GM18499 (cell line): ENCODE measurements around the gene TM4SF5.
A peak's percentile ranks its signal among the peaks of the same experiment; 100 is the strongest.

Source experiments
- ATAC-seq: cut with Tn5 transposase; IDR thresholded peaks from one replicate; pipeline ENCODE4 v1.9.1; 2021; ENCODE audit warnings: moderate number of reproducible peaks; ENCODE audit not compliant: insufficient read depth, unreplicated experiment

TM4SF5 gene

DNA sequence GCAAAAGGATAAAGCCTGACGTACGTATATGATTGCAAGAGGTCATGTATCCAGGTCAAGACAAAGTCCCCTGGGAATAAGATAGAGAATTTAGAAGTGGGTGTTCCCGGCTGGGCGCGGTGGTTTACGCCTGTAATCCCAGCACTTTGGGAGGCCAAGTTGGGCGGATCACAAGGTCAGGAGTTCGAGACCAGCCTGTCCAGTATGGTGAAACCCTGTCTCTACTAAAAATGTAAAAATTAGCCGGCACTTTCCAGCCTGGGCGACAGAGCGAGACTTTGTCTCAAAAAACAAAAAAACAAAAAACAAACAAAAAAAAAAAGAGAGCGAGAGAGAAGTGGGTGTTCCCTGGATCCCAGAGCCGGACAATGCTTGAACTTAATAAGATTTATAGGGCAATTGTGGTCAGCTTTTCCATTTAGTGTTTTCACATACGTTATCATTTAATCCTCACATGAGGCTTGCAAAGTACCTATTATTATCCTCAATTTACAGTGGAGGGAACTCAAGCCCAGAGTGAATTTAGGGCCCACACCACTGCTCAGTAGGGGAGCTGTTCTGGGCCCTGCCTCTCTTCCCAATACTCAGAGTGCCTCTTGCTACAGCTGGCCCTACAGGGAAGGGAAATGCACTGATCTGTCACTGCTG is 16.6 kb downstream of the TM4SF5 start:
- no peak for ATAC-seq

DNA sequence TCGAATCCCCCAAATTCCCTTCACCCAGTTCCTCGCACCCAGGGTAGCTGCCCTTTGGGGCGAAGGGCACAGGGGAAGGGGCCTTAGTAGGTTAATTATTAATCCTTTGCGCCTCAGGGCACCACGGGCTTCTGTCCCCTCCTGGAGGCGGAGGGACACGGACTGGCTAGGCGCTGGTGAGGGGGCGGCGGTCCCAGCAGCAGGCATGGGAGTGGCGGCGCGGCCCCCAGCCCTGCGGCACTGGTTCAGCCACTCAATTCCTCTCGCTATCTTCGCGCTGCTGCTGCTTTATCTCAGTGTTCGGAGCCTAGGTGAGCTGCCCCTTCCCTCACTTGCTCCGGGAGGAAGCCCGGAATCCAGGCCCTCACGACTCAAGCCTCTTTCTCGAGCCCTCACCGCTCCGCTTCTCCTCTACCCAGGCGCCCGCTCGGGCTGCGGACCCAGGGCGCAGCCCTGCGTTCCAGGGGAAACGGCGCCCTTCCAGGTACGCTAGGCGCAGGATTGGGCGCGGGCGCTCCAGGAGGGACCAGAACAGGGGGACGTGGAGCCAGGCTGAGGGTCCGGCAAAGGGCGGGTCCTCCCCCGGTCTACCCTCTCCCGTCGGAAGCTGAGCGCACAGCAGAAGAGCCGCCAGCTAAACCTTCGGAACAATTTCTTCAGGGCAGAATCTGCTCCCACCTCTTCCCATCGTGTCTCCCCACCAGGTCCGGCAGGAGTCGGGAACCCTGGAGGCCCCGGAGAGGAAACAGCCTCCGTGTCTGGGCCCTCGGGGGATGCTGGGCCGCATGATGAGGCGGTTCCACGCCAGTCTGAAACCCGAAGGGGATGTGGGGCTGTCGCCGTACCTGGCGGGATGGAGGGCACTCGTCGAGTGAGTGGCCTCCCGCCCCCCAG is 17.4 kb downstream of the TM4SF5 start, which contains the start of gene GLTPD2:
Gene GLTPD2, plus strand, starts transcription at position 158 of the 894 bp plus-strand sequence. Its CDS starts 48 bp downstream, at position 206.
- no peak for ATAC-seq

DNA sequence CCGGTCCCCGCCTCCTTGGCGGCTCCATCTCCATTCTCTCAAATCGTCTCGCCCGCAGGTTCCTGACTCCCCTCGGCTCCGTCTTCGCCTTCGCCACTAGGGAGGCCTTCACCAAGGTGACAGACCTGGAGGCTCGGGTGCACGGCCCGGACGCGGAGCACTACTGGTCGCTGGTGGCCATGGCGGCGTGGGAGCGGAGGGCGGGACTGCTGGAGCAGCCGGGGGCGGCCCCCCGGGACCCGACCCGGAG is 17.9 kb downstream of the TM4SF5 start:
- ATAC-seq, result peak; percentile 23

DNA sequence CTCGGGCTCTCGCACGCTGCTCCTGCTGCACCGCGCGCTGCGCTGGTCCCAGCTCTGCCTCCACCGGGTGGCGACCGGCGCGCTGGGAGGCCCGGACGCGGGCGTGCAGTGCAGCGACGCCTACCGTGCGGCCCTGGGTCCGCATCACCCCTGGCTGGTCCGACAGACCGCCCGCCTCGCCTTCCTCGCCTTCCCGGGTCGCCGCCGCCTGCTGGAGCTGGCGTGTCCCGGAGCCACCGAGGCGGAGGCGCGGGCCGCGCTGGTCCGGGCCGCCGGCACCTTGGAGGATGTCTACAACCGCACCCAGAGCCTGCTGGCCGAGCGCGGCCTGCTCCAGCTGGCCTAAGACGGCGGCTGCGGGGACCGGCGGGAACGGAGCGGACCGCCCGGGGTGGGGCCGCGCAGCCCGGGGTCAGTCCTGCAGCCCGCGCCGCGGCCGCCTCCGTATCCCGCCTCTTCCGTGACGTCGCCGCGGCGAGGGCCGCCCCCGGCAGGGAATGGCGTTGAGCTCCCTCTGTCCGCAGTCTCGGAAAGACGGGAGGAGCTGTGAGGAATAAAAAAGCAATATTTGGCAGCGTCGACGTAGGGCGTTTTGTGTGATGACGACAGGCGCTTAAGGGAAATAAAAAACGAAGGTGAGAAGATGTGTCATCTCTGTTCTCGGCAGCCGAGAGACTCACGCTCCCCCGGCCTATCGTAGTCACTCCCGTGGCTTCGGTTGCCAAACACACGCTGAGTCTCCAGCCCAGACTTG is 18.4 kb downstream of the TM4SF5 start:
- ATAC-seq, result peak; percentile 68

DNA sequence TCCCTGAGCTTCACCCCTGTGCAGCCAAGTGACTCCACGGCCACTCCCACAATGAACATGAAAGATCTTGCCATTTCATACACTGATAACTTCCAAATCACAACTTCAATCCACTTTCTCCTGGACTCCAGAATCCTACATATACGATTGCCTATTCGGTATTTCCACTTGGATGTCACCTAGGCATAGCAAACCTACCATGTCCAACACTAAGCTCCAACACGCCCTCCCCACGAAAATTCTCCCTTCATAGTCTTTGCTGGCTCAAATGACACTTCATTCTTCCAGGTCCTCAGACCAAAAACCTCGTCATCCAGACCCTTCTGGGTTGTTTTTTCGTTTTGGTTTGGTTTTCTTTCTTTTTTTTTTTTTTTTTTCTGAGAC is 19.0 kb downstream of the TM4SF5 start:
- no peak for ATAC-seq

DNA sequence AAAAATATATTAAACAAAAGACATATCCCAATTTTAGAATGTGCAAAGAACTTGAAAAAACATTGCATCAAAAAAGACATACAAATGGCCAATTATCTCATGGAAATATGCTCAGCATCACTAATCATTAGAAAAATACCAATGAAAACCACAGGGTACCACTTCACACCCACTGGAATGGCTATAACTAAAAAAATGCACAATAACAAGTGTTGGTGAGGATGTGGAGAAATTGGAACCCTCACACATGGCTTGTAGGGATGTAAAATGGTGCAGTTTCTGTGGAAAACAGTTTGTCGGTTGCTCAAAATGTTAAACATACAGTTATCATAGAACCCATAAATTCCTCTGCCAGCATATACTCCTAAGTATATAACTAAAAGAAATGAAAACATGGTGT is 23.5 kb downstream of the TM4SF5 start:
- no peak for ATAC-seq

DNA sequence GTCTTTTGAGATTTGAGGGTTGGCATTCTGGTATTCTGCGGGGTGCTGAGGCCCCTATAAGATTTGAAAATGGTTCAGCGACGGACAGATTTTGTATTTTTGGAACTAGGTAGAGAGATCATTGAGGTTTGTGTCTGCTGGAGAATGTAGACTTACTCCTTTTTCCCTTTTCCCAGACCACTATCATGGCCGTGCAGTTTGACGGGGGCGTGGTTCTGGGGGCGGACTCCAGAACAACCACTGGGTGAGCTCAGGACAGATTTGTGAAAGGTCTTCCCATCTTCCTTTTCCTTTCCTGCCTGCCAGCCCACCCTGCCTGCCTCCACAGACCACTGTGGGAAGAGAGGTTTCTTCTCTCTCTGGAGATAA is 24.9 kb downstream of the TM4SF5 start:
- no peak for ATAC-seq

DNA sequence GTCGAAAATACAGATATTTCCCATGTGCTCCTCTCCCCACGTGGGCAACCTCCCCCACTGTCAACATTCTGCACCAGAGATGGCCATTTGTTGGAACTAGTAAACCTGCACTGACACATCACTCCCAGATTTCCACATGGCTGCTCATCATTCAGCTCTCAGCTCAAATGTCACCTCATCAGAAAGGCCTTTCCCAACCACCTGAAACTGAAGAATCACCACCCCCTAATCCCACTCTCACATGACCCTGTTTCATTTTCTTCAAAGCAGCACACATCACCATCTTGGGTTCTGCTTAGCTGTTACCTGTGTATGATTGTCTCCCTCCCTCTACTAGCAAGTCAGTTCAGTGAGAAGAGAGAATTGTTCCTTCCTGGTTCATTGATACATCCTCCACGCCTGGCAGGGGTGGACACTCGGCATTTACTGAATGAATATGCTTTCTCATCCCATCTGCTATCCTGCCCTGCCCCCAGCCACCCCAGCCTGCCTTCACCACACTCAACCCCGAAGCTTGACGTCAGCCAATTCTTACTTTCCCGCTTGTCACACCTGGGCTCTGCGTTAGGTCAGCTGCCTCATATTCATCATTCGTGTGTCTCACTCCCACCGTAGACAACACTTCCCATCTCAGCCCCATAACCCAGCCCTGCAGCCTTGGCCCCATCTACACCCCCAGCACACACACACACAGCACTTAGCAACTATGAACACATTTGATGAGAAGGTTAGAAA is 28.9 kb downstream of the TM4SF5 start:
- ATAC-seq, result no peak

DNA sequence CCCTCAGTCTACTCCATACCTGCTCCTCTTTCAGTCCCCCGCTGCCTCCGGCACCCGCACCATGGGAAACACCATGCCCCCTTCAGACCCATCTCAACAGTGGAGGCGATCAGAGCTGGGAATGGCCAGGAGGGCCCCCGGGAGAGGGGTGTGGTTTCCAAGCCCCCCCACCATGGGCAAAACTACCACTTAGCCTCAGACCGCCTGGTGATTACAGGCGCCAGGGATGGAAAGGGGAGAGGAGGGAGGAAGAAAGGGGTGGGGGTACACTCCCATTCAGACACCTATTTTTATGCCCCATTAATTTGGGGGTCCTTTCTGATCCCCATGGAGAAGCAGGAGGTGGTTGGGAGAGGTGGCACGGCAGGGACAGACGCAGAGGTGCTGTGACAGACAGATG is 30.5 kb downstream of the TM4SF5 start, which contains the start of gene C17orf114:
Gene C17orf114, minus strand, starts transcription at position 101 of the 400 bp plus-strand sequence.
- ATAC-seq, result no peak

DNA sequence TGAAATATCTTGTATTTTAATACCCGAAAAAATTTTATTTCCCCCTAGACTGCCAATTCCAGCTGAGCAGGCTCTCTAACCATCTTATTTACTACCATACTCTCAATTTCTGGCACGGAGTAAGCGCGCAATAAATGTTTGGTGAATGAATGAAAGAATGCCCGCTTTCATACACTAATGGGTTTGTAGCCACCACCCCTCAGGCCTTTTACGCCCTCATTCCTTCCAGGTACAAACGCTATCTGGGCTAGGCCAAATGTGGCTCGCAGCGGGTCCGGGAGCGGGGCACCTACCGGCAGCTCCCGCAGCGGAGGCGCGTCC is 34.7 kb downstream of the TM4SF5 start:
- ATAC-seq, result no peak

DNA sequence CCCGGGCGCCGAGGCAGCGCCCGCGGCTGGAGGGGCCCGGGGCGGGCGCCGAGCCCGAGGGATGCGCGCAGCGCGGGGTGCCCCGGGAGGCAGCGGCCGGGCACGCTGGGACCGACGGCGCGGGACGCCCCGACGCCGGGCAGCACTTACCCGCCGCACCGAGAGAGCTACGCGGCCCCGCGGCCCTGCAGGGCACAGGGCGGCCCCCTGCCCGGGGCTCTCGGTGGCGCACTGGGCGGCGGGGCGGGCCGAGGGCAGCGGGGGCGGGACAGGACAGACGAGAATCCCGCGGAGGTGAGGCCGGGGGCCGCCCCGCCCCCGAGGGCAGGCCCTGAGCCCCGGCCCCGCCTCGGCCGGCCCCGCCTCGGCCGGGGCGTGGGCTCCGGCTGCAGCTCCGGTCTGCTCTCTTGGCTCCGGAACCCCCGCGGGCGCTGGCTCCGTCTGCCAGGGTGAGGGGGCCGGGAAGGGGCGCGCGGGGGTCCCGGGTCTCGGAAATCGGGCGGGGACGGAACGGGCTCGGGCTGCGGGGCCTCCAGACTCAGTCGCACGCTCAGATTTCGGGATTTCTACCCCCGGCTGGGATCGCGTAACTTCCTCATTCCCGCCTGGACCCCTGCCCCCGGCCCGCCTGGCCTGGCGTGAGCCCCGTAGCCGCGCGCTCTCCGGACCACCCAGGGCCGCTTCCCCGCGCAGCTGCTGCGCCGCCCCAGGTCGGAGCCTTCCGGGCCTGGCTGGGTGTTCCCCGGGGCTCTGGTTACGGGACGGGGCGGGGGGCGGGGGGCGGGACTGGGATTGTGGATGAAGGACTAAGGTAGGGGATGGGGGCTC is 35.3 kb downstream of the TM4SF5 start, which contains the start of gene PLD2:
Gene PLD2, plus strand, starts transcription at position 376 of the 828 bp plus-strand sequence. CDS start 621 bp downstream, outside the sequence.
- ATAC-seq, result no peak

DNA sequence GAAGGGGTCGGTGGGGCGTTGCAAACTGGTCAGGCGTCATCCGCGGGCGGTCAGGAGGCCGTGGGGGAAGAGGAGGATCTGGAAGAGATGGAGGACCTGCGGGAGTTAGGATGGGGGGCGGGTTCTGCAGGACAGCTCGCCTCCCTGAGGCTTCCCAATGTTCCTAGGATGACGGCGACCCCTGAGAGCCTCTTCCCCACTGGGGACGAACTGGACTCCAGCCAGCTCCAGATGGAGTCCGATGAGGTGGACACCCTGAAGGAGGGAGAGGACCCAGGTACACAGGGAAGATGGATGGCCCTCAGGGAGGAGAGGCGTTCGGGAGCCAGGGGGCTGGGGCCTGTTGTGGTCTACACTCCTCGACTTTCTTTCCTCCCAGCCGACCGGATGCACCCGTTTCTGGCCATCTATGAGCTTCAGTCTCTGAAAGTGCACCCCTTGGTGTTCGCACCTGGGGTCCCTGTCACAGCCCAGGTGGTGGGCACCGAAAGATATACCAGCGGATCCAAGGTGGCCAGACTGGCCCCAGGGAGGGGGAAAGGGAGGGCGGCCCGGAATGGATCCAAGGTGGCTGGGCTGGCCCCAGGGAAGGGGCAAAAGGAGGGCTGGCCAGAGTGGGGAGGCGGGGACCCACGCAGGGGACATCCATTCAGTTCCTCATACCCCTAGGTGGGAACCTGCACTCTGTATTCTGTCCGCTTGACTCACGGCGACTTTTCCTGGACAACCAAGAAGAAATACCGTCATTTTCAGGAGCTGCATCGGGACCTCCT is 36.1 kb downstream of the TM4SF5 start:
- no peak for ATAC-seq

DNA sequence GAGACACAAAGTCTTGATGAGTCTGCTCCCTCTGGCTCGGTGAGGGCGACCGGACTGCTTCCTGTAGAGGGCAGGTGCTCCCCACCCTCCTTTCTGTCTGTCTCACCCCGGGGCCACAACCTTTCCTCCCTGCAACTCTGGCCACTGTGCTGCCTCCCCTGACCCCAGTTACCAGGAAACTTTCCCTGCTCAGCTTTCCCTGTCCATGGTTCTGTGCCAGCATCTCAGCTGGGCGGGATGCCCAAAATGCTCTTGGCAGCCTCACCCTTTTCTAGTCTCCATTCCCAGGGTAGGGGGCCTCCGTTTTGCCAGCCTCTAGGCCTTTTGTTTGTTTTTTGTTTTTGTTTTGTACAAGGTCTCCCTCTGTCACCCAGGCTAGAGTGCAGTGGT is 36.7 kb downstream of the TM4SF5 start:
- no peak for ATAC-seq

DNA sequence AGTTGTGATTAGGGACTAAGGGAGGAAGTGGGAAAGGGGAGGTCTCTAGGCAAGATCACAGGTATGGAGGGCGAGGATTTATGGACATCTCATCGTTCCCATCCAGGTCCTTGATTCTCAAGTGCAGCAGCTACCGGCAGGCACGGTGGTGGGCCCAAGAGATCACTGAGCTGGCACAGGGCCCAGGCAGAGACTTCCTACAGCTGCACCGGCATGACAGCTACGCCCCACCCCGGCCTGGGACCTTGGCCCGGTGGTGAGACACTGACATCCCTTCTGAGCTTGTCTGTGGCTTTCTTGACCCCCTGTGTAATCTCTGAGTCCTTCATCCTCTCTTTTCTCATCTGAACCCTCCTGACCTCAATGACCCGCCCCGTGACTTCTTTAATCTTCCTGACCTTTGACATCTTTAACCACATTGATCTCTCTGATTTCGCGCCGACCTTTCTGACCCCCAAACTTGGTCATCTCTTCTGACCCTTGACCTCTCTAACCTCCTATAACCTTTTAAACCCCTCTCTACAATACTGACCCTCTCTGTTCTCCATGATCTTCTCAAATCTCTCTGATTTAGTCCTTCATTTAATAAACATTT is 39.1 kb downstream of the TM4SF5 start:
- no peak for ATAC-seq

DNA sequence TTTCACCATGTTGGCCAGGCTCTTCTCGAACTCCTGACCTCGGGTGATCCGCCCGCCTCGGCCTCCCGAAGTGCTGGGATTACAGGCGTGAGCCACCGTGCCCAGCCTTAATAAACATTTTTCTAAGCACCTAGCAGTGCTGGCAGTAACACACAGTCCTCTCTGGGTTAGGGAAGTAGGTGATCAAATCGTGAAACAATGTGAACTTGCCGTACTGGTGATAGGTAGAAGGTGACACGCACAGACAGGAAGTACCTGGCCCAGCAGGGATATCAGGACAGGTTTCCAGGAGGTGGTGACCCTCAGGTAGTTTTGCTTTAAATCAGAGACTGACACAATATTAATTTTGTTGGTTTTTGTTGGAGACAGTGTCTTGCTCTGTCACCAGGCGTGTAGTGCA is 39.8 kb downstream of the TM4SF5 start:
- no peak for ATAC-seq

DNA sequence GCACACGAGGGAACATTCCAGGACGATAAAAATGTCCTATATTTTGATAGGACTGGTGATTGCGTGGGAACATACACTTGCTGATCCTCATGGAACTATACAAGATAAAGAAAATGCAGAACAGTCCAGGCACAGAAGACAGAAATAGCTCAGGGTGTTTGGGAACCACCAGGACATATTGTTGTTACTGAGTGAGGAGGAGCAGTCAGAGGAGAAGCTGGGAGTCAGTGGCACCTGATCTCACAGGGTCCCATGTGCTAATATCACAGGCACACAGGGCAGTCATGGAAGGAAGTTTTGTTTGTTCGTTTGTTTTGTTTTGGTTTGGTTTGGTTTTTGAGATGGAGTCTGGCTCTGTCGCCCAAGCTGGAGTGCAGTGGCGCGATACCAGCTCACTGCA is 41.0 kb downstream of the TM4SF5 start:
- no peak for ATAC-seq

DNA sequence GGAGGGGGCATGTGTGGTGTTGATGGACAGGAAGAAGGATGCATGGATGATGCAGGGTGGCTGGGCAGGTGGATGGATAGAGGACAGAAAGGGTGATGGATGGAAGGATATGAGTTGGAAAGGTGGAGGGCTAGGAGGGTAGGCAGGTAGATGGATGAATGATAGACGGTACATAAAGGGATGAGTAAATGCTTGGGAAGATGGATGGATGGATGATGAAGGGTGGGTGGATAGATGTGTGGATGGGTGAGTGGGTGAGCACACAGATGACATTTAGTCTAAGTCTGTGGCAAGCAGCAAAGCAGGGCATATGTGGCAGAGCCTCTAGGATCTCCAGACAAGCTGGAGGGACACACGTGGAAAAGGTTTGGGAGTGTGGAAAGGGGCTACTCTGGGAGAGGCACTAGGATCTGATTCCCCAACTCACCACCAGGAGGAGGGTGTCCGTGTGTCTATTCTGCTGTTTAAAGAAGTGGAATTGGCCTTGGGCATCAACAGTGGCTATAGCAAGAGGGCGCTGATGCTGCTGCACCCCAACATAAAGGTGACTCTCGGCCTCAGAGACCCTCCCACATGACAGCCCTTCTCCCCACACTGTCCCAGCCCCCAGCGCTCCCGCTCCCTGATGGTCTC is 43.5 kb downstream of the TM4SF5 start:
- ATAC-seq, result no peak

DNA sequence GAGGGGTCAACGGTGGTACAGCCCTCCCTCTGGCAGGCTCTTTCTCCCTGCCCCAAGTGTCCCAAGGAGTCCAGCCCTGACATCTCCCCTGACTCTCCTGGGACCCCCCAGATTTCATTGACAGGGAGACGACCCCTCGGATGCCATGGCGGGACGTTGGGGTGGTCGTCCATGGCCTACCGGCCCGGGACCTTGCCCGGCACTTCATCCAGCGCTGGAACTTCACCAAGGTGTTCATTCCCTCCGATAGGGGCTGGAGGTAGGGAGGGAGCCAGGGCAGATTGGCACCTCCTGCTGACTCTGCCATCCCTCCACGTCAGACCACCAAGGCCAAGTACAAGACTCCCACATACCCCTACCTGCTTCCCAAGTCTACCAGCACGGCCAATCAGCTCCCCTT is 45.1 kb downstream of the TM4SF5 start:
- no peak for ATAC-seq
